ENCODE results near the gene CLEC19A.

The CLEC19A gene

GRCh38 chr16:19285431-19285830 is at the start of gene CLEC19A:
Gene CLEC19A, plus strand, starts transcription at chr16:19285731. Its CDS starts 121 bp downstream, at chr16:19285852.
- ChIA-PET CTCF (interaction anchor here (1.2 kb wide), 1 partner anchor 62 kb away, joined by 4 read pairs; no protein-coding TSS in a partner anchor), POLR2A (interaction anchor here (0.5 kb wide), 1 partner anchor 495 kb away, joined by 4 read pairs; the partner anchor contains the start of gene RPS15A)
- DNase-seq (ENCODE audit: extremely low spot score) = no peak
- TF ChIP-seq SUZ12 (IDR thresholded peaks at IDR 0.05) = no peak
- no peak for TF ChIP-seq ELF4 (IDR thresholded peaks at IDR 0.05)
- TF ChIP-seq L3MBTL2 (conservative IDR thresholded peaks at IDR 0.05) = no peak
- no peak for TF ChIP-seq SP1 (IDR thresholded peaks at IDR 0.05)
- no peak for TF ChIP-seq FOXK2 (IDR thresholded peaks at IDR 0.05)
- TF ChIP-seq BHLHE40 (IDR thresholded peaks at IDR 0.05; ENCODE audit: borderline replicate concordance) = no peak
- no peak for TF ChIP-seq TARDBP (IDR thresholded peaks at IDR 0.05)
- TF ChIP-seq FOXA1 (IDR thresholded peaks at IDR 0.05) = no peak
- TF ChIP-seq CTBP1 (IDR thresholded peaks at IDR 0.05; ENCODE audit: borderline replicate concordance) = no peak
- no peak for TF ChIP-seq FOXM1 (IDR thresholded peaks at IDR 0.05; ENCODE audit: borderline replicate concordance)
- TF ChIP-seq ZNF384 (IDR thresholded peaks at IDR 0.05) = no peak
- no peak for TF ChIP-seq HDGF (IDR thresholded peaks at IDR 0.05; ENCODE audit: borderline replicate concordance)
- TF ChIP-seq, protein P1, sequence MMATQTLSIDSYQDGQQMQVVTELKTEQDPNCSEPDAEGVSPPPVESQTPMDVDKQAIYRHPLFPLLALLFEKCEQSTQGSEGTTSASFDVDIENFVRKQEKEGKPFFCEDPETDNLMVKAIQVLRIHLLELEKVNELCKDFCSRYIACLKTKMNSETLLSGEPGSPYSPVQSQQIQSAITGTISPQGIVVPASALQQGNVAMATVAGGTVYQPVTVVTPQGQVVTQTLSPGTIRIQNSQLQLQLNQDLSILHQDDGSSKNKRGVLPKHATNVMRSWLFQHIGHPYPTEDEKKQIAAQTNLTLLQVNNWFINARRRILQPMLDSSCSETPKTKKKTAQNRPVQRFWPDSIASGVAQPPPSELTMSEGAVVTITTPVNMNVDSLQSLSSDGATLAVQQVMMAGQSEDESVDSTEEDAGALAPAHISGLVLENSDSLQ (IDR thresholded peaks at IDR 0.05) = no peak
- no peak for TF ChIP-seq ARNT (IDR thresholded peaks at IDR 0.05)
- TF ChIP-seq LEF1 (IDR thresholded peaks at IDR 0.05; ENCODE audit: borderline replicate concordance) = no peak
- TF ChIP-seq NFRKB (IDR thresholded peaks at IDR 0.05) = no peak

DNA sequence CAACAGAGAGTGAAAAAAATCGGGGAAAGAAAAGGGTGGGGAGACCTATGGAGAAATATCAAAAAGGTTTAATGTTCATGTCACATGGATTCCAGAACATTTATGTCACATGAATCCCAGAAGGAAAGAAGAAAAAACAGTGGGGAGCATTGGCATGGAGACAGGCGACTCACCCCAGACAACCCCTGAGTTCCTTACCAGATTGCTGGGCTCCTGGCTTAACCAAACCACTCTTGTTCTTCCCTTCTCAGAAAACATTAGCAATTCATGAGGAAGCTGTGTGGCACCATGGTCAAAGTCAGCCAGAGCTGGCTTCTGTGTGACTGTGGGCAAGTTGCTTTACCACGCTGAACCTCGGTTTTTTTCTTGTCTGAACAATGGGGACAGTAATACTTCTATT is 49.6 kb upstream of the CLEC19A start:
- no peak for DNase-seq (ENCODE audit: extremely low spot score)
- TF ChIP-seq HDGF (IDR thresholded peaks at IDR 0.05; ENCODE audit: borderline replicate concordance) (no peak), L3MBTL2 (conservative IDR thresholded peaks at IDR 0.05) (no peak), NFRKB (IDR thresholded peaks at IDR 0.05) (no peak), CTBP1 (IDR thresholded peaks at IDR 0.05; ENCODE audit: borderline replicate concordance) (no peak), BHLHE40 (IDR thresholded peaks at IDR 0.05; ENCODE audit: borderline replicate concordance) (no peak), FOXK2 (IDR thresholded peaks at IDR 0.05) (no peak), SUZ12 (IDR thresholded peaks at IDR 0.05) (no peak), ELF4 (IDR thresholded peaks at IDR 0.05) (no peak), FOXA1 (IDR thresholded peaks at IDR 0.05) (no peak), TARDBP (IDR thresholded peaks at IDR 0.05) (no peak), ZNF384 (IDR thresholded peaks at IDR 0.05) (no peak), SP1 (IDR thresholded peaks at IDR 0.05) (no peak), FOXM1 (IDR thresholded peaks at IDR 0.05; ENCODE audit: borderline replicate concordance) (no peak), ARNT (IDR thresholded peaks at IDR 0.05) (no peak), LEF1 (IDR thresholded peaks at IDR 0.05; ENCODE audit: borderline replicate concordance) (no peak)
- TF ChIP-seq, protein P1 (IDR thresholded peaks at IDR 0.05) = no peak
- ChIA-PET CTCF (no interaction called here), POLR2A (no interaction called here)

DNA sequence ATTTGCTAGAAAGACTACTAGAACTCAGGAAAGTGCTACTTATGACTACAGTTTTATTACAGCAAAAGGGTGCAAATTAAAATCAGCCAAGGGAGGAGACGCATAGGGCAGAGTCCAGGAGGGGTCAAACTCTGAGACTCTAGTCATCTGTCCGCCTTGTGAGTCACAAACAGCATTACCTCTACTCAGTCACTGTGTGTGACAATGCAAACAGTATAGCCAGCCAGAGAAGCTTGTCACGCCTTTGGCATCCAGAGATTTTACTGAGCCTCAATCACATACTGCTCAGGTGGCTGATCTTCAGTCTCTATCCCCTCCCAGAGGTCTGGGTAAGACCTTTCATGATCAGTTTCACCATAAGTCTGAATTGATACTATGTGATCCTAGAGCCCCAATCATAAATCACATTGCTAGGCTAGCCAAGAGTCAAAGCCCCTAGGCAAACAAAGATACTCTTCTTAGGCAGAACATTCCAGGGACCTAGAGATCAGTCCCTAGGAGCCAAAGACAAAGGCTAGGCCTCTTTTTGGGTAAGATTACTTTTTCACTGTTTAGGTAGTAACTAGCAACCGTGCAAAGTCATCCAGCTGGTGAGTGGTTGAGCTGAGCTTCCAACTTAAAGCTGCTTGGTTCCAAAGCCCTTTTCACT is 48.8 kb upstream of the CLEC19A start:
- DNase-seq (ENCODE audit: extremely low spot score) = no peak
- TF ChIP-seq FOXA1 (IDR thresholded peaks at IDR 0.05) = no peak
- no peak for TF ChIP-seq NFRKB (IDR thresholded peaks at IDR 0.05)
- TF ChIP-seq FOXM1 (IDR thresholded peaks at IDR 0.05; ENCODE audit: borderline replicate concordance) = no peak
- TF ChIP-seq, protein P1 (IDR thresholded peaks at IDR 0.05) = no peak
- no peak for TF ChIP-seq TARDBP (IDR thresholded peaks at IDR 0.05)
- TF ChIP-seq SUZ12 (IDR thresholded peaks at IDR 0.05) = no peak
- TF ChIP-seq LEF1 (IDR thresholded peaks at IDR 0.05; ENCODE audit: borderline replicate concordance) = no peak
- no peak for TF ChIP-seq ELF4 (IDR thresholded peaks at IDR 0.05)
- no peak for TF ChIP-seq BHLHE40 (IDR thresholded peaks at IDR 0.05; ENCODE audit: borderline replicate concordance)
- TF ChIP-seq L3MBTL2 (conservative IDR thresholded peaks at IDR 0.05) = no peak
- ChIA-PET CTCF (no interaction called here), POLR2A (no interaction called here)

DNA sequence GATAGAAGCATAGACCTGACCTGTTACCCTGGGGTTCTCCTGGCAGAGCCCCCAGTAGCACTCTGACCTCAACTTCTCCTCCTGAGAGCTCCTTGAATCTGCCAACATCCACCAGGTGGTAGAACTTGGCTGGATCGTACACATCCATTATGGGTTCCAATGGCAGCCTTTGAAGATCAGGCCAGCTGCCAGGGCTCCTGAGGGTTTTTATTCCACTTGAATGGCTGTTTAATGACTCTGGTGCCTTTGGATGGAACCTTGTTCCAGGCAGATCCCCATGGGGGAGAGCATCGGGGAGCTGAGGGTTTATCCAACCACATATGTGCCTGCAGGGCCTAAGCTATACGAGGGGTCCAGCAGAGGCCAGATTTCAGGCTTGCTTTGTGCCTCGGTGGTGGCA is 47.1 kb upstream of the CLEC19A start:
- TF ChIP-seq SUZ12 (IDR thresholded peaks at IDR 0.05) = no peak
- no peak for TF ChIP-seq LEF1 (IDR thresholded peaks at IDR 0.05; ENCODE audit: borderline replicate concordance)
- TF ChIP-seq HDGF (IDR thresholded peaks at IDR 0.05; ENCODE audit: borderline replicate concordance) = no peak
- no peak for TF ChIP-seq ELF4 (IDR thresholded peaks at IDR 0.05)
- no peak for TF ChIP-seq BHLHE40 (IDR thresholded peaks at IDR 0.05; ENCODE audit: borderline replicate concordance)
- TF ChIP-seq ZNF384 (IDR thresholded peaks at IDR 0.05) = no peak
- TF ChIP-seq L3MBTL2 (conservative IDR thresholded peaks at IDR 0.05) = no peak
- TF ChIP-seq, protein P1 (IDR thresholded peaks at IDR 0.05) = no peak
- TF ChIP-seq FOXA1 (IDR thresholded peaks at IDR 0.05) = no peak
- TF ChIP-seq ARNT (IDR thresholded peaks at IDR 0.05) = no peak
- TF ChIP-seq FOXM1 (IDR thresholded peaks at IDR 0.05; ENCODE audit: borderline replicate concordance) = no peak
- TF ChIP-seq CTBP1 (IDR thresholded peaks at IDR 0.05; ENCODE audit: borderline replicate concordance) = no peak
- TF ChIP-seq NFRKB (IDR thresholded peaks at IDR 0.05) = no peak
- TF ChIP-seq FOXK2 (IDR thresholded peaks at IDR 0.05) = no peak
- POLR2A ChIA-PET = no interaction called here
- CTCF ChIA-PET = no interaction called here
- DNase-seq (ENCODE audit: extremely low spot score) = no peak

- POLR2A ChIA-PET = no interaction called here
- no peak for DNase-seq (ENCODE audit: extremely low spot score)
- TF ChIP-seq CTBP1 (IDR thresholded peaks at IDR 0.05; ENCODE audit: borderline replicate concordance) (no peak), NFRKB (IDR thresholded peaks at IDR 0.05) (no peak), FOXA1 (IDR thresholded peaks at IDR 0.05) (no peak), LEF1 (IDR thresholded peaks at IDR 0.05; ENCODE audit: borderline replicate concordance) (no peak), SUZ12 (IDR thresholded peaks at IDR 0.05) (no peak), ARNT (IDR thresholded peaks at IDR 0.05) (no peak), FOXM1 (IDR thresholded peaks at IDR 0.05; ENCODE audit: borderline replicate concordance) (no peak), BHLHE40 (IDR thresholded peaks at IDR 0.05; ENCODE audit: borderline replicate concordance) (no peak), HDGF (IDR thresholded peaks at IDR 0.05; ENCODE audit: borderline replicate concordance) (no peak), TARDBP (IDR thresholded peaks at IDR 0.05) (no peak), SP1 (IDR thresholded peaks at IDR 0.05) (no peak), ZNF384 (IDR thresholded peaks at IDR 0.05) (no peak)
- TF ChIP-seq, protein P1 (IDR thresholded peaks at IDR 0.05) = no peak
- CTCF ChIA-PET = interaction anchor here (0.8 kb wide), 1 partner anchor 62 kb away, joined by 3 read pairs; no protein-coding TSS in a partner anchor
These were observed 45.9 kb upstream of the CLEC19A start for GRCh38 chr16:19239511-19240155.

Data from HEK293T (cell line).